ENCODE measurements around the gene GATC.
"Not testable (repeated sequence)": the region's sequence is repeated elsewhere in the genome, so short reads cannot be mapped to it uniquely, and the experiment has no call there.

GATC gene

GRCh38 chr12:120487552-120487951, 41.3 kb downstream of the GATC start:
- not testable (repeated sequence) for H3K36me3 ChIP-seq (ENCODE audit: control insufficient read depth, insufficient read depth, low read length); H3K4me3 ChIP-seq (ENCODE audit: extremely low read depth, insufficient read depth, low read length, poor library complexity, severe bottlenecking); H3K9me3 ChIP-seq (ENCODE audit: control insufficient read depth, low read length); H3K4me1 ChIP-seq (ENCODE audit: control insufficient read depth, insufficient read depth, low read length, poor library complexity, severe bottlenecking)
- peak overlapping the region; percentile 64 for H3K27ac ChIP-seq (ENCODE audit: low read depth, low read length, severe bottlenecking)
- WGBS, 2 experiments (ENCODE audit: insufficient coverage in 2 of 2), result 88 to 91% methylated on average over 5 to 6 of the region's 7 CpGs

DNA sequence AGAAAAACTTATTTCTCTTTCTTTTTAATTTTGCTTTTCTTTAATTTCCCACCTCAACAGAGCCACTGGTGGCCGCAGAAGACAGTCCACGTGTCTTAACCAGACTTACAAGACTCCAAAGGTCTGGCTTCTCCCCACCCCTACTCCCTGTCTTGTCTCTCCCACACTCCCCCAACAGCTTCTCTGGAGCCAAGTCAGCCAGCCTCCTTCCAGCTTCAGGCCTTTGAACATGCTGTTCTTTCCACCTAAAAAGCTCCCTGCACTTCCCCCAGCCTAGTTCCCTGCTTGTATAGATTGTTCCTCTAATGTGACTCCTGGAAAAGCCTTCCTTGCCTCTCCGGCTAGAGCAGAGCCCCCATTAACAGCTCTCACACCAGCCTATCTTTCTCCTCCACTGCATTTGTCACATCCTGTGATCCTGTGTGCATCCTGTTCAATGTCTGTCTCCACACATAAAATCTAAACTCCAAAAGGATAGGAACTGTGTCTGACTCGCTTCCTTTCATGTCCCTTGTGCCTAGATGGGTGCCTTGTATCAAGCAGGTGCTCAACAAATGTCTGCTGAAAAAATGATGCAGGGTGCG, 41.9 kb downstream of the GATC start:
- peak overlapping the region; percentile 64 for H3K27ac ChIP-seq (ENCODE audit: low read depth, low read length, severe bottlenecking)

GRCh38 chr12:120489018-120489417, 42.8 kb downstream of the GATC start:
- no peaks in the 10 kb centered on the region for H3K9me3 ChIP-seq (ENCODE audit: control insufficient read depth, low read length)
- peaks cover 8% of the 10 kb centered on the region for H3K36me3 ChIP-seq (ENCODE audit: control insufficient read depth, insufficient read depth, low read length)
- WGBS, 2 experiments (ENCODE audit: insufficient coverage in 2 of 2), result 92 to 97% methylated on average over 4 of the region's 4 CpGs
- no peak overlapping the region for H3K4me3 ChIP-seq (ENCODE audit: extremely low read depth, insufficient read depth, low read length, poor library complexity, severe bottlenecking)
- H3K4me1 ChIP-seq (ENCODE audit: control insufficient read depth, insufficient read depth, low read length, poor library complexity, severe bottlenecking), result peaks cover 4% of the 10 kb centered on the region
- H3K27ac ChIP-seq (ENCODE audit: low read depth, low read length, severe bottlenecking), result no peak overlapping the region

More for the DNA sequence above, 41.9 kb downstream of the GATC start:
- no peak overlapping the region for H3K4me3 ChIP-seq (ENCODE audit: extremely low read depth, insufficient read depth, low read length, poor library complexity, severe bottlenecking)
- H3K4me1 ChIP-seq (ENCODE audit: control insufficient read depth, insufficient read depth, low read length, poor library complexity, severe bottlenecking), result peaks cover 4% of the 10 kb centered on the region
- 70 to 80% methylated on average over 5 of the region's 5 CpGs for WGBS, 2 experiments (ENCODE audit: insufficient coverage in 2 of 2)
- peaks cover 8% of the 10 kb centered on the region for H3K36me3 ChIP-seq (ENCODE audit: control insufficient read depth, insufficient read depth, low read length)
- H3K9me3 ChIP-seq (ENCODE audit: control insufficient read depth, low read length), result no peaks in the 10 kb centered on the region

DNA sequence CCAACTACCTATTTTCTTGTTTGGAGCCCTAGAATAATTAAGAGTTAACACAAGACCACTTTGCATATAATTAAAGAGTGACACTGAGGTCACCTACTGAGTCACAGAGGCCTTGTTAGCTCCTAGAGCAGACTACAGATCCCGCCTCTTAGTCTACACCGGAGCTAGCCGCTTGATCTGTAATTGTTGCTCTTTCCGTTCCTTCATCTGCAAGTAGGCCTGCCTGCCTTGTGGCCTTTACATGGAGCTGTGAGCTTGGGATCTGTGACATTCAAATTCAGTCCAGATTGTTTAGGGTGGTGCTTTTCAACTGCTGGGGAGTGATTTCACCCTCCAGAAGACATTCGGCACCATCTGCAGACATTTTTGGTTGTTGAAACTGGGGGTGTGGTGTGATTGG, 44.1 kb downstream of the GATC start:
- Histone ChIP-seq H3K4me3 (ENCODE audit: extremely low read depth, insufficient read depth, low read length, poor library complexity, severe bottlenecking) (no peak overlapping the region), H3K36me3 (ENCODE audit: control insufficient read depth, insufficient read depth, low read length) (peaks cover 12% of the 10 kb centered on the region), H3K27ac (ENCODE audit: low read depth, low read length, severe bottlenecking) (no peak overlapping the region), H3K9me3 (ENCODE audit: control insufficient read depth, low read length) (no peaks in the 10 kb centered on the region), H3K4me1 (ENCODE audit: control insufficient read depth, insufficient read depth, low read length, poor library complexity, severe bottlenecking) (peaks cover 4% of the 10 kb centered on the region)
- 89 to 94% methylated on average over 3 to 4 of the region's 5 CpGs for WGBS, 2 experiments (ENCODE audit: insufficient coverage in 2 of 2)

- Histone ChIP-seq H3K4me3 (ENCODE audit: extremely low read depth, insufficient read depth, low read length, poor library complexity, severe bottlenecking) (no peak overlapping the region), H3K36me3 (ENCODE audit: control insufficient read depth, insufficient read depth, low read length) (peaks cover 12% of the 10 kb centered on the region), H3K4me1 (ENCODE audit: control insufficient read depth, insufficient read depth, low read length, poor library complexity, severe bottlenecking) (peaks cover 4% of the 10 kb centered on the region), H3K27ac (ENCODE audit: low read depth, low read length, severe bottlenecking) (no peak overlapping the region), H3K9me3 (ENCODE audit: control insufficient read depth, low read length) (no peaks in the 10 kb centered on the region)
- WGBS, 2 experiments (ENCODE audit: insufficient coverage in 2 of 2), result 90 to 100% methylated on average over 2 of the region's 2 CpGs
Observed at GRCh38 chr12:120490833-120491512, 44.7 kb downstream of the GATC start.

DNA sequence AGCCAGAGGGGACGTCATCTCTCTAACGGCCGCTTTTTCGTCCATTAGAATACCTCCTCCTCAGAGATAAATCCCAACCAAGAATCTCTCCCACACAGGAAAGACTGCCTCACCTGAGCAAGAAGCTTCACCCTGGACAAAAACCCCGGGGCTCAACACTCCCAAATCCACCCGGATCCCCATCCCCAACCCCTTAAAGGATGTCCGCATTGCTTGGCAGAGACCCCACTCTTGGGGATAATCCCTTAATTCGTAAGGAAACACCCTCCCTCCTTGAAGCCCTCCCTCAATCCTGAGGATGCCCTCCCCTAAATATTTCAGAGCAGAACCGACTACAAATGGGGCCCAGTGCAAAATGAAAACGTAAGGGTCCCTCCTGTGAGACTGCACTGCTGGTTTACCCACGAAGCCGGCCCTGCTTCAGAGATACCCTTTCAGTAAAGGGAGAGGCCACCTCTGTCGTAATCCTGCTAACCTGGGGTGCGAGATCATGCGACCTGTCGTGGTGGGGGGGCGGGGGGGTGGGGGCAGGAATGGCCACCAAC, 49.0 kb downstream of the GATC start:
- no peak overlapping the region for H3K27ac ChIP-seq (ENCODE audit: low read depth, low read length, severe bottlenecking)
- H3K4me1 ChIP-seq (ENCODE audit: control insufficient read depth, insufficient read depth, low read length, poor library complexity, severe bottlenecking), result peaks cover 3% of the 10 kb centered on the region
- peak overlapping the region; percentile 97 for H3K4me3 ChIP-seq (ENCODE audit: extremely low read depth, insufficient read depth, low read length, poor library complexity, severe bottlenecking)
- 13 to 19% methylated on average over 12 of the region's 17 CpGs for WGBS, 2 experiments (ENCODE audit: insufficient coverage in 2 of 2)
- H3K9me3 ChIP-seq (ENCODE audit: control insufficient read depth, low read length), result no peaks in the 10 kb centered on the region
- peaks cover 34% of the 10 kb centered on the region for H3K36me3 ChIP-seq (ENCODE audit: control insufficient read depth, insufficient read depth, low read length)

DNA sequence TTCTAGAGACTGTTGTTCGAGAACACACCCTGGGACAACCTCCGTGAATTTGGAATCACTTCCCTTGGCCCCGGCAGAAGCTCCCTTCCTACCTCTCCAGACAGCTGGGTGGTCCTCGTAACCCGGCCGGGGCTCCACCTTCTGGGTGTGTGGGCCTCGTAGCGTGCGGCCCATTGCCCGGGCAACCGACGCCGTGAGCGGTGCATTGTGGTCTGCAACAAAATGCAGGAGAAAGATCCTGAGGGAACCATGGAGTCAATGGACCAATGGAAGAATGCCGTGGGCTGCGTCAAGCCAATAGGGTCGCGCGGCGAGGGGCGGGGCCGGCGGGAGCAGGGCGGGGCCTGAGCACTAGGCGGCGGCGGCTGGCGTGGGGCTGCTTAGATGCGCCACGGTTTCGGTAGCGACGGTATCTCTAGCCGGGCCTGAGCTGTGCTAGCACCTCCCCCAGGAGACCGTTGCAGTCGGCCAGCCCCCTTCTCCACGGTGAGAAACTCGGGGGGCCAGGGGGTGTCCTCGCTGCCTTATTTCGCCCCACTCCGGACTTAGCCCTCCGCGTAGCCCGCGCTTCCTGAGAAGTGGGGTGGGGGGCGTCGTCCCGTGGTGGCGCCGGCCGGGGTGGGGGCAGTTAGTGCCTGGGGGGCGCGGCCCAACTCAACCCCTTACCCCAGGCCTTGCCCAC, 49.6 kb downstream of the GATC start, which contains the start of gene DYNLL1:
DYNLL1 (plus strand) TSS at position 383 of the 682 bp plus-strand sequence. CDS start 309 bp downstream, outside the sequence.
- peaks cover 3% of the 10 kb centered on the region for H3K4me1 ChIP-seq (ENCODE audit: control insufficient read depth, insufficient read depth, low read length, poor library complexity, severe bottlenecking)
- H3K9me3 ChIP-seq (ENCODE audit: control insufficient read depth, low read length), result no peaks in the 10 kb centered on the region
- peak within 1 kb of the TSS; percentile 84 for H3K27ac ChIP-seq (ENCODE audit: low read depth, low read length, severe bottlenecking)
- H3K4me3 ChIP-seq (ENCODE audit: extremely low read depth, insufficient read depth, low read length, poor library complexity, severe bottlenecking), result peak within 1 kb of the TSS; percentile 97
- 1 to 2% methylated on average over 36 to 43 of the region's 53 CpGs for WGBS, 2 experiments (ENCODE audit: insufficient coverage in 2 of 2)
- H3K36me3 ChIP-seq (ENCODE audit: control insufficient read depth, insufficient read depth, low read length), result peaks cover 38% of the 10 kb centered on the region

- Histone ChIP-seq H3K36me3 (ENCODE audit: control insufficient read depth, insufficient read depth, low read length) (peaks cover 39% of the 10 kb centered on the region), H3K4me1 (ENCODE audit: control insufficient read depth, insufficient read depth, low read length, poor library complexity, severe bottlenecking) (peaks cover 3% of the 10 kb centered on the region), H3K9me3 (ENCODE audit: control insufficient read depth, low read length) (no peaks in the 10 kb centered on the region), H3K27ac (ENCODE audit: low read depth, low read length, severe bottlenecking) (peak overlapping the region; percentile 84), H3K4me3 (ENCODE audit: extremely low read depth, insufficient read depth, low read length, poor library complexity, severe bottlenecking) (peak overlapping the region; percentile 97)
- 1% methylated on average over 27 to 32 of the region's 47 CpGs for WGBS, 2 experiments (ENCODE audit: insufficient coverage in 2 of 2)
Observed at GRCh38 chr12:120496413-120497340, 50.4 kb downstream of the GATC start.

GRCh38 chr12:120497524-120498150, 51.4 kb downstream of the GATC start:
- Histone ChIP-seq H3K36me3 (ENCODE audit: control insufficient read depth, insufficient read depth, low read length) (peaks cover 44% of the 10 kb centered on the region), H3K9me3 (ENCODE audit: control insufficient read depth, low read length) (no peaks in the 10 kb centered on the region), H3K27ac (ENCODE audit: low read depth, low read length, severe bottlenecking) (peak overlapping the region; percentile 10), H3K4me1 (ENCODE audit: control insufficient read depth, insufficient read depth, low read length, poor library complexity, severe bottlenecking) (peaks cover 3% of the 10 kb centered on the region), H3K4me3 (ENCODE audit: extremely low read depth, insufficient read depth, low read length, poor library complexity, severe bottlenecking) (peak overlapping the region; percentile 97)
- 66% methylated on average over 5 of the region's 9 CpGs; no CpG with 5 or more reads in 1 of the 2 experiments for WGBS, 2 experiments (ENCODE audit: insufficient coverage in 2 of 2)

All from mesodermal cell (in vitro differentiated cells).